Caco-2 (cell line): ENCODE measurements around the gene C16orf90. TPM values are rescaled to one million over a fixed set of nuclear protein-coding genes. Genes with fewer than 3 reads are reported as not detected.

ENCODE experiments used
- BruUV-seq: library from RNA; stranded (reverse); fragments of 400-500 nt; replicated peaks from 2 replicates; lab custom pipeline; 2021; lab: Mats Ljungman, UMichigan
- CTCF ChIA-PET: fragments of 300-600 bp; sonication (Branson Sonifier 250); formaldehyde crosslinking; loops from one replicate; lab custom pipeline; 2022; ENCODE audit warnings: antibody characterized with exemption; lab: Charles Lee
- POLR2A ChIA-PET: fragments of 300-600 bp; sonication (Branson Sonifier 250); formaldehyde crosslinking; loops from one replicate; lab custom pipeline; 2022; ENCODE audit warnings: antibody characterized with exemption; lab: Charles Lee
- DNase-seq, 2 experiments: peaks; one replicate each; pipeline versions ENCODE4 v3.0.0 to v3.0.0-alpha.2; 2020 to 2022
- H3K27me3 ChIP-seq: replicated peaks from 2 replicates; pipeline ENCODE4 v1.6.0; 2011; ENCODE audit warnings: low read length; ENCODE audit not compliant: control insufficient read depth, insufficient read depth
- H3K36me3 ChIP-seq: 2 replicates; pipeline ENCODE4 v1.5.1; 2011; ENCODE audit warnings: low read length; ENCODE audit not compliant: control insufficient read depth, insufficient read depth
- H3K4me1 ChIP-seq: fragments of 250-450 bp; sonication (Bioruptor Pico); 2 replicates; pipeline ENCODE4 v1.5.1; 2020; ENCODE audit warnings: mild to moderate bottlenecking
- H3K4me3 ChIP-seq: 2 replicates; pipeline ENCODE4 v1.5.1; 2011; ENCODE audit warnings: low read depth, mild to moderate bottlenecking, control low read depth, low read length
- H3K9me3 ChIP-seq: fragments of 250-450 bp; sonication (Bioruptor Pico); 2 replicates; pipeline ENCODE4 v1.5.1; 2020; ENCODE audit warnings: mild to moderate bottlenecking, moderate library complexity
- H3K27ac Mint-ChIP-seq: one replicate; pipeline ENCODE4 v1.8.0; 2022; ENCODE audit warnings: mixed read lengths; ENCODE audit not compliant: unreplicated experiment
- H3K27me3 Mint-ChIP-seq: one replicate; pipeline ENCODE4 v1.8.0; 2022; ENCODE audit warnings: mixed read lengths; ENCODE audit not compliant: insufficient read depth, unreplicated experiment
- H3K36me3 Mint-ChIP-seq: one replicate; pipeline ENCODE4 v1.8.0; 2022; ENCODE audit warnings: mild to moderate bottlenecking, mixed read lengths; ENCODE audit not compliant: insufficient read depth, unreplicated experiment
- H3K4me1 Mint-ChIP-seq: one replicate; pipeline ENCODE4 v1.8.0; 2022; ENCODE audit warnings: low read depth, mixed read lengths; ENCODE audit not compliant: unreplicated experiment
- H3K4me3 Mint-ChIP-seq: one replicate; pipeline ENCODE4 v1.8.0; 2022; ENCODE audit warnings: mild to moderate bottlenecking, moderate library complexity, mixed read lengths; ENCODE audit not compliant: unreplicated experiment
- H3K9me3 Mint-ChIP-seq: one replicate; pipeline ENCODE4 v1.8.0; 2022; ENCODE audit warnings: mixed read lengths; ENCODE audit not compliant: unreplicated experiment
- intact Hi-C: fragments of 100-400 bp; cut with micrococcal nuclease; formaldehyde crosslinking; loops from one replicate; pipeline ENCODE4 v1.10.0; 2022; ENCODE audit not compliant: unreplicated experiment
- total RNA-seq: library from RNA; stranded (reverse); gene quantifications from 2 replicates; pipeline ENCODE4 v1.2.3, GENCODE V29; 2022
- TF ChIP-seq, protein P1 (sequence below), 2 experiments: fragments of 200-600 bp in 1 of 2; IDR thresholded peaks; 1 replicate in 1 of 2; 2 replicates in 1 of 2; pipeline versions ENCODE4 v1.5.1 to v1.8.0; 2011 to 2022; ENCODE audit warnings: antibody characterized with exemption in 1 of 2, control low read depth in 1 of 2, inconsistent platforms in 1 of 2, low read depth in 1 of 2, low read length in 1 of 2, mild to moderate bottlenecking in 1 of 2, moderate library complexity in 1 of 2; ENCODE audit not compliant: insufficient read depth in 1 of 2, severe bottlenecking in 1 of 2, unreplicated experiment in 1 of 2

The C16orf90 gene
- total RNA-seq, 1 experiment from 2014 or later, result not detected

DNA sequence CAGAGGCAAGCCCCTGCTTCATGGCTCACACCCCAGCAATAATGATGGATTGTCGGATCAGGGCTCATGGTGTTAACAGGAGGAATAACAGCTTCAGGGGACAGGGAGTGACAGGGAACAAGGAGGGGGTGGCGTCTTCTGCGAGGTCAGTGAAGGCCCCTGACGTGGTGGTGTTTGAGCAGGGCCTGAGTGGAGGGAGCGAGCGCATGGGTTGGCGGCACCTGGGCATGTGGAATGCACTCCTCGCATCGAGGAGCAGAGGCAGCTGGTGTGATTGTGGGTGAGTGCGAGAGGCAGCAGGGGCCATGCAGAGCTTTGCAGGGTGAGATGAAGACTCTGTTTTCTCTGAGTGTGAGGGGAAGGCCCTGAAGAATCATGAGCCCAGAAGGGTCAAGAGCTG, 38.8 kb upstream of the C16orf90 start:
- ChIA-PET CTCF (no interaction called here), POLR2A (no interaction called here)
- Mint-ChIP-seq H3K27me3 (no peaks in the 10 kb centered on the region), H3K4me3 (no peak overlapping the region), H3K27ac (no peak overlapping the region), H3K4me1 (no peaks in the 10 kb centered on the region), H3K9me3 (no peaks in the 10 kb centered on the region), H3K36me3 (peaks cover 9% of the 10 kb centered on the region)
- Histone ChIP-seq H3K36me3 (peaks cover 1% of the 10 kb centered on the region; the same call in 1 of the 2 replicates), H3K4me1 (no peaks in the 10 kb centered on the region), H3K9me3 (no peaks in the 10 kb centered on the region), H3K27me3 (no peaks in the 10 kb centered on the region), H3K4me3 (no peak overlapping the region)
- DNase-seq, result no peak
- TF ChIP-seq, protein P1, sequence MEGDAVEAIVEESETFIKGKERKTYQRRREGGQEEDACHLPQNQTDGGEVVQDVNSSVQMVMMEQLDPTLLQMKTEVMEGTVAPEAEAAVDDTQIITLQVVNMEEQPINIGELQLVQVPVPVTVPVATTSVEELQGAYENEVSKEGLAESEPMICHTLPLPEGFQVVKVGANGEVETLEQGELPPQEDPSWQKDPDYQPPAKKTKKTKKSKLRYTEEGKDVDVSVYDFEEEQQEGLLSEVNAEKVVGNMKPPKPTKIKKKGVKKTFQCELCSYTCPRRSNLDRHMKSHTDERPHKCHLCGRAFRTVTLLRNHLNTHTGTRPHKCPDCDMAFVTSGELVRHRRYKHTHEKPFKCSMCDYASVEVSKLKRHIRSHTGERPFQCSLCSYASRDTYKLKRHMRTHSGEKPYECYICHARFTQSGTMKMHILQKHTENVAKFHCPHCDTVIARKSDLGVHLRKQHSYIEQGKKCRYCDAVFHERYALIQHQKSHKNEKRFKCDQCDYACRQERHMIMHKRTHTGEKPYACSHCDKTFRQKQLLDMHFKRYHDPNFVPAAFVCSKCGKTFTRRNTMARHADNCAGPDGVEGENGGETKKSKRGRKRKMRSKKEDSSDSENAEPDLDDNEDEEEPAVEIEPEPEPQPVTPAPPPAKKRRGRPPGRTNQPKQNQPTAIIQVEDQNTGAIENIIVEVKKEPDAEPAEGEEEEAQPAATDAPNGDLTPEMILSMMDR (IDR thresholded peaks at IDR 0.05; ENCODE audit: insufficient read depth in 1 of 2, low read depth in 1 of 2, low read length in 1 of 2, severe bottlenecking in 1 of 2, unreplicated experiment in 1 of 2), result no peak
- intact Hi-C loops, result no loop called here
- BruUV-seq, result no TSS peak

DNA sequence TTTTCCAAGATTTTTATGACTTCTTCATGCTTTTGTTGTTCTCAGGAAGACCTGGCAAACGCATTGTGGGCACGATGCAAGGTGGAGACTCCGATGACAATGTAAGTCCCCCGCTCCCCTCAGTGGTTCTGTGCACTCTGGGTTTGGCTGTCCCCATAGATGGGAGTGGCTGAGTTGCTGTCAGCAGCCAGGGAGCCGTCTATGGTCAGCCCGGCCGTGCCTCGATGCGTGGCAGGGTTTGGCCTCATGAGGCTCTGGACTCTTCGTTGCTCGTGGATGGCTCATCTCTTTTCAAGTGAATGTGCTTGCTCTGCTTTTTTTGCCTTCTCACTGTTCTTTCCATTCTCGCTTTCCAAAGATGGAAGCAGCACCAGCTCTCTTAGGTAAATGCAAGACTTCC, 37.5 kb upstream of the C16orf90 start:
- Histone ChIP-seq H3K36me3 (peaks cover 1% of the 10 kb centered on the region; the same call in 1 of the 2 replicates), H3K9me3 (no peaks in the 10 kb centered on the region), H3K27me3 (no peaks in the 10 kb centered on the region), H3K4me1 (no peaks in the 10 kb centered on the region), H3K4me3 (no peak overlapping the region)
- ChIA-PET POLR2A (no interaction called here), CTCF (no interaction called here)
- Mint-ChIP-seq H3K36me3 (peaks cover 16% of the 10 kb centered on the region), H3K9me3 (peaks cover 9% of the 10 kb centered on the region), H3K27ac (no peak overlapping the region), H3K4me1 (no peaks in the 10 kb centered on the region), H3K4me3 (no peak overlapping the region), H3K27me3 (no peaks in the 10 kb centered on the region)
- TF ChIP-seq, protein P1 (IDR thresholded peaks at IDR 0.05; ENCODE audit: insufficient read depth in 1 of 2, low read depth in 1 of 2, low read length in 1 of 2, severe bottlenecking in 1 of 2, unreplicated experiment in 1 of 2), result no peak
- no peak for DNase-seq
- no TSS peak for BruUV-seq
- intact Hi-C loops, result no loop called here

DNA sequence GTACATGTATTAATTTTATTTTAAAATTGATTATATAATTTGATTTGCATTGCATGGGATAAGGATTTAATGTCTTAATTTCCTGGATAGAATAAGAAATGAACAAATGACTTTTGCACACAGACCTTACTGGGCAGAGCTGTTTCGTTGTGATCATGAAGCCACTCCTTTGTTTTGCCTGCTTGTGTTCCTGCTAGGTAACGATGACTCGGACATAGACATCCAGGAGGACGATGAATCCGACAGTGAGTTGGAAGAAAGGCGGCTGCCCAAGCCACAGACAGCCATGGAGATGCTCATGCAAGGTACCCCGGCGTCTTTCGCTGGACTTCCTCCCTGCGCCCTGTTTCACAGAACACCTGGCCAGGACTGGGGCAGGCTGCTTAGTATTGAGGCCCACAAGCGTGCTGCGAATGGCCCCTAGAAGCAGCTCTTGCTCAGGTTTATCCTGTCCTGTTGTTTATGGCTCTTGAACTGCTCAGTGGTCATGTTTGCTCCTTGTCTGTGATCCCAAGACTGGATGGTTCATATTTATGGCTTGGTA, 35.2 kb upstream of the C16orf90 start:
- TF ChIP-seq, protein P1 (IDR thresholded peaks at IDR 0.05; ENCODE audit: insufficient read depth in 1 of 2, low read depth in 1 of 2, low read length in 1 of 2, severe bottlenecking in 1 of 2, unreplicated experiment in 1 of 2), result no peak
- Mint-ChIP-seq H3K36me3 (peaks cover 16% of the 10 kb centered on the region), H3K4me1 (no peaks in the 10 kb centered on the region), H3K27ac (no peak overlapping the region), H3K27me3 (no peaks in the 10 kb centered on the region), H3K9me3 (peaks cover 14% of the 10 kb centered on the region), H3K4me3 (no peak overlapping the region)
- POLR2A ChIA-PET, result no interaction called here
- intact Hi-C loops, result no loop called here
- Histone ChIP-seq H3K9me3 (no peaks in the 10 kb centered on the region), H3K27me3 (no peaks in the 10 kb centered on the region), H3K4me1 (no peaks in the 10 kb centered on the region), H3K36me3 (peaks cover 1% of the 10 kb centered on the region), H3K4me3 (no peak overlapping the region)
- BruUV-seq, result no TSS peak
- CTCF ChIA-PET, result no interaction called here
- DNase-seq, result no peak
